Smooth muscle cell (in vitro differentiated cells): ENCODE results near the gene CLIP2. TPM values are rescaled to one million over a fixed set of nuclear protein-coding genes. Genes with fewer than 3 reads are reported as not detected.

ENCODE experiments used
- DNase-seq: peaks from one replicate; lab custom pipeline; 2025; ENCODE audit not compliant: unreplicated experiment; lab: John Stamatoyannopoulos, UW
- H2AFZ ChIP-seq: fragments of 200-600 bp; sonication (generic); 2 replicates; pipeline ENCODE4 v1.6.0; 2016; ENCODE audit warnings: antibody characterized with exemption, low read depth, mild to moderate bottlenecking
- H3F3A ChIP-seq: fragments of 200-600 bp; sonication (generic); 2 replicates; pipeline ENCODE4 v1.6.0; 2017; ENCODE audit warnings: antibody characterized with exemption, low read depth
- H3K27ac ChIP-seq: fragments of 200-600 bp; sonication (generic); 2 replicates; pipeline ENCODE4 v1.5.1; 2016; ENCODE audit warnings: low read depth, mild to moderate bottlenecking
- H3K27me3 ChIP-seq: fragments of 200-600 bp; sonication (generic); 2 replicates; pipeline ENCODE4 v1.6.1; 2016; ENCODE audit warnings: low read depth, mild to moderate bottlenecking
- H3K36me3 ChIP-seq: fragments of 200-600 bp; sonication (generic); 2 replicates; pipeline ENCODE4 v1.5.1; 2016; ENCODE audit warnings: low read depth
- H3K4me1 ChIP-seq: fragments of 200-600 bp; sonication (generic); 2 replicates; pipeline ENCODE4 v1.5.1; 2016; ENCODE audit warnings: low read depth
- H3K4me2 ChIP-seq: fragments of 200-600 bp; sonication (generic); 2 replicates; pipeline ENCODE4 v1.6.0; 2016; ENCODE audit warnings: mild to moderate bottlenecking
- H3K4me3 ChIP-seq: fragments of 200-600 bp; sonication (generic); 2 replicates; pipeline ENCODE4 v1.5.1; 2016; ENCODE audit warnings: mild to moderate bottlenecking
- H3K79me2 ChIP-seq: fragments of 200-600 bp; sonication (generic); 2 replicates; pipeline ENCODE4 v1.6.0; 2016; ENCODE audit warnings: low read depth, mild to moderate bottlenecking
- H3K9ac ChIP-seq: fragments of 200-600 bp; sonication (generic); 2 replicates; pipeline ENCODE4 v1.6.0; 2016; ENCODE audit warnings: low read depth
- H3K9me3 ChIP-seq: fragments of 200-600 bp; sonication (generic); replicated peaks from 2 replicates; pipeline ENCODE4 v1.5.1; 2016; ENCODE audit warnings: low read depth
- H4K20me1 ChIP-seq: fragments of 200-600 bp; sonication (generic); 2 replicates; pipeline ENCODE4 v1.6.0; 2016; ENCODE audit warnings: low read depth
- WGBS: methylation state at CpG from one replicate; pipeline ENCODE4 v1.1.7; 2016; ENCODE audit warnings: low lambda C conversion rate; 5-methylcytosine and 5-hydroxymethylcytosine counted together
- polyA plus RNA-seq: library from polyadenylated mRNA; unstranded; fragments of >200 nt; fragmentation: Nextera tagmentation; extraction: Ambion mirVana; gene quantifications from 2 replicates; pipeline ENCODE4 v1.2.1, GENCODE V29; 2016
- total RNA-seq: library from RNA; depleted of rRNA; stranded (reverse); fragments of >200 nt; gene quantifications from 2 replicates; pipeline ENCODE4 v1.2.3, GENCODE V29; 2014
- TF ChIP-seq, protein P1 (sequence below): fragments of 200-600 bp; sonication (generic); IDR thresholded peaks from 2 replicates; pipeline ENCODE4 v1.5.1; 2017; ENCODE audit warnings: borderline replicate concordance, mild to moderate bottlenecking, antibody characterized with exemption; ENCODE audit not compliant: insufficient read depth, poor library complexity, severe bottlenecking

The CLIP2 gene
- total and polyA plus RNA-seq, 2 experiments from 2014 or later = 12.1 to 23.3 TPM

DNA sequence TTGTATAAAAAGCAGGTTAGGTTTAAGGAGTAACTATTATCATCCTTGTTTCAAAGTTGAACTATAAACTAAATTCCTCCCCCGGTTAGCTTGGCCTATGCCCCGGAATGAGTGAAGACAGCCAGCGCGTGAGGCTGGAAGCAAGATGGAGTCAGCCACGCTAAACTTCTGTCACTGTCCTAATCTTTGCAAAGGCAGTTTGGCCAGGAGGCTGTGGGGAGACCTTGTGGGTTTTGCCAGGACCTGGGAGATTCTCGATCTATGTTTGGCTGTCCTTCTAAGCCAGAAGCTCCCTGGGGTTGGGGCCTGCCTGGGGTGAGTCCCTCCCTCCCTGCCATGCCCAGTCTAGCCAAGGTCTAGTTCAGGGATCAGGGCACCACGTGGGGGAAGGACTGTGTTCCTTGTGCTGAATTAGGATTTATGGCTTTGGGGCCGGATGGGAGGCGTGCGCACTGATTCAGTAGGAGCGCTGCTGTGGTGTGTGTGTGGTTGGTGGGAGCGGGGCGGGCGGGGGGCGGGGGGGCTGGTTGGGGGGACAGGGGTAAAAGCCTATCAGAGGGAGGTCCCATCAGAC is 163.6 kb downstream of the CLIP2 start:
- peak overlapping the region; percentile 25 for H2AFZ ChIP-seq
- H3K36me3 ChIP-seq = no peaks in the 10 kb centered on the region
- peaks cover 34% of the 10 kb centered on the region for H4K20me1 ChIP-seq
- TF ChIP-seq, protein P1, sequence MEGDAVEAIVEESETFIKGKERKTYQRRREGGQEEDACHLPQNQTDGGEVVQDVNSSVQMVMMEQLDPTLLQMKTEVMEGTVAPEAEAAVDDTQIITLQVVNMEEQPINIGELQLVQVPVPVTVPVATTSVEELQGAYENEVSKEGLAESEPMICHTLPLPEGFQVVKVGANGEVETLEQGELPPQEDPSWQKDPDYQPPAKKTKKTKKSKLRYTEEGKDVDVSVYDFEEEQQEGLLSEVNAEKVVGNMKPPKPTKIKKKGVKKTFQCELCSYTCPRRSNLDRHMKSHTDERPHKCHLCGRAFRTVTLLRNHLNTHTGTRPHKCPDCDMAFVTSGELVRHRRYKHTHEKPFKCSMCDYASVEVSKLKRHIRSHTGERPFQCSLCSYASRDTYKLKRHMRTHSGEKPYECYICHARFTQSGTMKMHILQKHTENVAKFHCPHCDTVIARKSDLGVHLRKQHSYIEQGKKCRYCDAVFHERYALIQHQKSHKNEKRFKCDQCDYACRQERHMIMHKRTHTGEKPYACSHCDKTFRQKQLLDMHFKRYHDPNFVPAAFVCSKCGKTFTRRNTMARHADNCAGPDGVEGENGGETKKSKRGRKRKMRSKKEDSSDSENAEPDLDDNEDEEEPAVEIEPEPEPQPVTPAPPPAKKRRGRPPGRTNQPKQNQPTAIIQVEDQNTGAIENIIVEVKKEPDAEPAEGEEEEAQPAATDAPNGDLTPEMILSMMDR = no peak
- H3K4me1 ChIP-seq = peaks cover 9% of the 10 kb centered on the region
- peaks cover 44% of the 10 kb centered on the region for H3K79me2 ChIP-seq
- WGBS = 45% methylated on average over 15 of the region's 15 CpGs
- H3F3A ChIP-seq = peaks cover 12% of the 10 kb centered on the region
- peak overlapping the region; percentile 78 for H3K27ac ChIP-seq
- no peaks in the 10 kb centered on the region for H3K27me3 ChIP-seq
- H3K4me2 ChIP-seq = peak overlapping the region; percentile 89
- DNase-seq = no peak
- H3K9ac ChIP-seq = peak overlapping the region; percentile 58
- H3K4me3 ChIP-seq = peak overlapping the region; percentile 93
- no peaks in the 10 kb centered on the region for H3K9me3 ChIP-seq

DNA sequence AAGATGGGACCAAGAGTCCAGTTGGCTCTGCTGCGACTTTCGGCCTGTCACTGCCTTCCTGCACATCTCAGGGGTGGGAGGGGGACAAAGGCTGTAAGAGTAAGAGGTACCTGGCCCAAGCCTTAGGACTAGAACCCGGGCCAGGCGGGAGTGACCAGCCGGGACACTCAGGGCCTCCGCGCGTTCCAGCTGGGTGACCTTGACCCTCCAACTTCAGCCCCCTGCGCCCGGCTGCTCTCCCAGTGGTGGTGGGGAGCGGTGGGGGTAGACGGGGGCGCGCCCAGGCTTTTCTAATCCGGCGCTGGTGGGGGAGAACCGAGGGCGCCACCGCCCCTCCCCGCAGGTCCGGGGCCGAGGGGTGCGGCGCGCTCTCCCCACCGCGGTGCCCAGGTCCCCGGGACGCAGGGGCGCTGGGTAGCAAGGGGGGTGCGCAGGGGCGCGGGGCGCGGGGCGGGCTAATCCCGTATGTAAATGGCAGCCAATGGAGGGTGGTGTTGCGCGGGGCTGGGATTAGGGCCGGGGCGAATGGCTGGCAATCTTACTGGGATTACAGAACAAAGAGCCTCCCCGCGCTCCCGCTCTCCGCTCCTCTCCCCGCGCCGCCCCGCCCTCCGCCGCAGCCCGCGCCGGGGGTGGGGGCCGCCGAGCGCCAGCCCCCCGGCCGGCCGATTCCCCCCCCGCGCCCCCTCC is 164.3 kb downstream of the CLIP2 start, which contains the start of gene GTF2IRD1:
GTF2IRD1 (plus strand) TSS at position 585 of the 690 bp plus-strand sequence. CDS start 54,175 bp downstream, outside the sequence.
- Histone ChIP-seq H2AFZ (peak within 1 kb of the TSS; percentile 94), H3K79me2 (peaks cover 51% of the 10 kb centered on the region), H3K9me3 (no peaks in the 10 kb centered on the region), H3K36me3 (no peaks in the 10 kb centered on the region), H3K9ac (peak within 1 kb of the TSS; percentile 90), H4K20me1 (peaks cover 40% of the 10 kb centered on the region), H3K27ac (peak within 1 kb of the TSS; percentile 78), H3K4me2 (peak within 1 kb of the TSS; percentile 99), H3K4me3 (peak within 1 kb of the TSS; percentile 93), H3K27me3 (no peaks in the 10 kb centered on the region), H3K4me1 (peaks cover 9% of the 10 kb centered on the region), H3F3A (peaks cover 12% of the 10 kb centered on the region)
- DNase-seq = peak; percentile 44
- TF ChIP-seq, protein P1 = no peak
- 2% methylated on average over 41 of the region's 62 CpGs for WGBS

DNA sequence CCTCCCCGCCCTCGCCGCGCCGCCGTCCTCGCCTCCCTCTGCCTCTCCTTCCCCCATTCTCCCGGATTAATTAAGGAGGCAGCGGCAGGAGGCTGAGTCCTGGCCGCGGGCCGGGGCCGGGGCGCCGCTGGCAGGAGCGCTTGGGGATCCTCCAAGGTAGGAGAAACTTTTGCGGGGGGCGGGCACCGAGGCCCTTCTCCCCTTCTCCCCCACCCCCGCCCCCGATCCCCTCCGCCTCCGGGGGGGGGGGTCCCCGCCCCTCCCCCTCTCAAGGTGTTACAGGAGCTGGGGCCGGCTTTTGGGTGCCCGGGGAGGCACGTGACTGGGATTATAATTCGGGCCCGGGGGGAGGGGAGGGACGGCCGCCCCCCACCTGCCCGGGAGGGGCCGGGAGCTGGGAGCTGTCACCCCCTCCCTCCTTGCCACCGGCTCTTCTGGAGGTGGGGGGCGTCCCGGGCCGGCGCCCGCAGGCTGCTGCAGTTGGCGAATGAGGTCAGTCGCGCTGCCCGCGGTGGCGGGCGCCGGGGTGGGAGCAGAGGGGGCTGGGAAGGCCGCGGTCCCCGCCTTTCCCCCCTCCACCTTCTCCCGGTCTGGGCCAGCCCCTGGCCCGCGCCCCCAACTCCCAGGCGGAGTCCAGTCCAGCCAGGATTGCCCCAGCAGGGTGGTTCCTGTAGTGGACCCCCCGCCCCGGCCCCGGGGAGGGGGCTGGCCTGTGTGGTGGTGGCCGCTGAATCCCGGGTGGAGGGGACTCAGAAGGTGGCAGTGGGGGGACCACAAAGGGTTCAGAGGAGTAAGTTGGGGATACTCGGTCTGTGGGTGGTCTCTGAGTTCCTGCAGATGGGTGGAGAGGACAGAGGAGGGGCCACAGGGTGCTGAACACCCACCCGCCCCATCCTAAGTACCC is 165.1 kb downstream of the CLIP2 start:
- Histone ChIP-seq H3K27ac (peak overlapping the region; percentile 66), H3K4me3 (peak overlapping the region; percentile 93), H3K9me3 (no peaks in the 10 kb centered on the region), H2AFZ (no peak overlapping the region), H3F3A (peaks cover 12% of the 10 kb centered on the region), H3K4me1 (peaks cover 9% of the 10 kb centered on the region), H3K27me3 (no peaks in the 10 kb centered on the region), H4K20me1 (peaks cover 49% of the 10 kb centered on the region), H3K36me3 (no peaks in the 10 kb centered on the region), H3K9ac (peak overlapping the region; percentile 90), H3K4me2 (peak overlapping the region; percentile 99), H3K79me2 (peaks cover 59% of the 10 kb centered on the region)
- DNase-seq = no peak
- WGBS = 8% methylated on average over 18 of the region's 61 CpGs
- TF ChIP-seq, protein P1 = no peak
